A549 treated with ZK216348 at 1 μM for 4 hours (cell line): Measurements from ENCODE around the gene CNOT4. TPM values are rescaled to one million over a fixed set of nuclear protein-coding genes. Genes with fewer than 3 reads are reported as not detected.

Source experiments
- total RNA-seq: library from RNA; stranded (reverse); fragments of 200-300 nt; extraction: Qiagen RNA extraction; gene quantifications from 5 replicates; pipeline ENCODE4 v1.2.3, GENCODE V29; 2022; ENCODE audit warnings: low read depth

CNOT4 gene, protein sequence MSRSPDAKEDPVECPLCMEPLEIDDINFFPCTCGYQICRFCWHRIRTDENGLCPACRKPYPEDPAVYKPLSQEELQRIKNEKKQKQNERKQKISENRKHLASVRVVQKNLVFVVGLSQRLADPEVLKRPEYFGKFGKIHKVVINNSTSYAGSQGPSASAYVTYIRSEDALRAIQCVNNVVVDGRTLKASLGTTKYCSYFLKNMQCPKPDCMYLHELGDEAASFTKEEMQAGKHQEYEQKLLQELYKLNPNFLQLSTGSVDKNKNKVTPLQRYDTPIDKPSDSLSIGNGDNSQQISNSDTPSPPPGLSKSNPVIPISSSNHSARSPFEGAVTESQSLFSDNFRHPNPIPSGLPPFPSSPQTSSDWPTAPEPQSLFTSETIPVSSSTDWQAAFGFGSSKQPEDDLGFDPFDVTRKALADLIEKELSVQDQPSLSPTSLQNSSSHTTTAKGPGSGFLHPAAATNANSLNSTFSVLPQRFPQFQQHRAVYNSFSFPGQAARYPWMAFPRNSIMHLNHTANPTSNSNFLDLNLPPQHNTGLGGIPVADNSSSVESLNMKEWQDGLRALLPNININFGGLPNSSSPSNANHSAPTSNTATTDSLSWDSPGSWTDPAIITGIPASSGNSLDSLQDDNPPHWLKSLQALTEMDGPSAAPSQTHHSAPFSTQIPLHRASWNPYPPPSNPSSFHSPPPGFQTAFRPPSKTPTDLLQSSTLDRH
- total RNA-seq = 9.0 to 12.7 TPM (median 11.4 TPM) in 5 replicates

DNA sequence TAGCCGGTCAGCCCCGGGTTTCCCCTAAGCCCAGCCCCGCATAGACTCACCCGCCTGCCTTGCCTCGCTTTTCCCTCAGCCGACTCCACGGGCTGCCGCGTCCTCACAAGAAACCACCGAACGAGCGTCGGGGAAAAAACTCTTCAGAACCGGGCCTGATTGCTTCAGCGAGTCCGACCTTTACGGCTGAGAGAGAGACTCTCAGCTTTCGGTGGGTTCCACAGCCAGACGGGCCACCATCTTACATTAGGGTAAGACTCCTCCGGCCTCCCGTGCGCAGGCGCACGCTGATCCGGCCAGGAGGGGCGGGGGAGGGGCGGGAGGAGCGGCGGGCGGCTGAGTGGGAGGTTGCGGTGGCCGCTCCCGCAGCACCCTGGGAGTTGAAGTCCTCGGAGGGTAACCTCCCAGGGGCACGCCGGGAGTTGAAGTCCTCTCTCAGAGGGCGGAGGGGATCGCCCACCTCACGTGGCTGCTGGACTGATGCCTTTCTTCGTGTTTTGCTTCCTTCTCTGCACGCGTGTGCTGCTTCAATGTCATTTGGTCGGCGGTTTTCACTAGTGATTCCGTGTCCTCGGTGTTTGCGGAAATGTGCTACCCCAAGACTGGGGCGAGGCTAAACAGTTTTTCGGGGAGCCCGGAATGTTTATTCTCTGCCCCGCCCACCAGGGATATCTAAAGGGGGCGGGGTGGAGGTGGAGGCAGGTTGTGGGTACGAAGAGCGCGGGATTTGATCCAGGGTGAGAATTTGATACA lies at the start of gene CNOT4:
CNOT4 (minus strand) TSS at position 264 of the 753 bp plus-strand sequence. CDS start 71,771 bp downstream, outside the sequence.

DNA sequence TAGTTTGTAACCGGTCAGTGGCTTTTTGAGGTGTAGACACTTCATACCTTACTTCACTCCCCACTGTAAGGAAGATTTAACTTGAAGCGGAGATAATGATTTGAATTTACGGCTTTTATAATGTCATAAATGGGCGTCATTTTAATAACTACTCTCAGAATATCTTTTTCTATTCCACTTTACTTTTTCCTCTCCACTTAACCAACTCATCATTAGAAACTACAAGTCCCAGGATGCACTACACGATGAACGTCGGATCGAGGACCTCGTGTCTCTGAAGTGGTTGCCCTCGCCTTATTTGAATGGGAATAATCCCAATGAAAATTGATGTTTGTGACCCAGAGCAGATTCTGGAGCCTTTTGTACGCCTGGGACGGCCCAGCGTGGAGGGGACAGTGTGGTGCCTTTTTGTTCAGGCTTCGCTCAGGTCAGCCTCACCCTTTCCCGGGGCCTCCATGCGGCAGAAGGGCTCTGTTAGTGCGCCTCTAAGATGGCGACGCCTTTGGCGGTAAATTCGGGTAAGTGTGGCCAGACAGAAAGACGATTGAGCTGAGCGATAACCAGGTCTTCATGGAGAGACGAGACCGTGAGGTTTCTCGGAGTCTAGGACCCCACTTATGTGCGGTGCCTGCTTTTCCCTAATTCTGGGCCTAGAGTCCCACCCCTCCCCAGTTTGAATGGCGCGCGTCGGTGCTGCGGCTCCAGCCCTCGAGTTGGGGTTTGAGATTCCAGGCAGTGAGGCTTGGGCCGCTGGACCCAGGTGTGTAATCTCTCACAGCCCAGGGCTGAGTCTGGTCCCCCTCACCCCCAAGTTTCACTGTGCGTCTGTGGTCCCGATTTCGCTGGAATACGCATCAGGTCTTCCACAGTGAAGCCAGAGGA lies 47.8 kb upstream of the CNOT4 start, which contains the start of gene NUP205:
NUP205 (plus strand) TSS at position 463 of the 882 bp plus-strand sequence; CDS start at position 491, 28 bp downstream.

Other genes with a start within 250 kb of the CNOT4 start
- 48.2 to 53.2 TPM (median 51.6 TPM) in 5 replicates for gene NUP205, start 47.8 kb upstream of the CNOT4 start, total RNA-seq
- gene STMP1, start 152.4 kb upstream of the CNOT4 start, total RNA-seq = 20.8 to 37.3 TPM (median 30.8 TPM) in 5 replicates
- not detected in 5 replicates for gene SLC13A4, start 218.1 kb upstream of the CNOT4 start, total RNA-seq
- not detected in 5 replicates for gene FAM180A, start 238.7 kb upstream of the CNOT4 start, total RNA-seq